Activated naive CD8-positive, alpha-beta T cell treated with anti-CD3 and anti-CD28 coated beads, Interleukin-2, amount 50 U/mL, for 24 hours (primary cell): ENCODE results near the gene HYLS1.

Experiments used
- ATAC-seq: fragments of 150-1000 bp; cut with Tn5 transposase; one replicate; pipeline ENCODE4 v1.10.0; 2021
- DNase-seq: peaks from one replicate; pipeline ENCODE4 v3.0.0; 2021
- H3K27ac Mint-ChIP-seq: one replicate; pipeline ENCODE4 v1.8.0; 2021; ENCODE audit warnings: mild to moderate bottlenecking, mixed read lengths
- H3K27me3 Mint-ChIP-seq: one replicate; pipeline ENCODE4 v1.8.0; 2021; ENCODE audit warnings: mixed read lengths
- H3K36me3 Mint-ChIP-seq: one replicate; pipeline ENCODE4 v1.8.0; 2021; ENCODE audit warnings: low read depth, mixed read lengths
- H3K4me1 Mint-ChIP-seq: one replicate; pipeline ENCODE4 v1.8.0; 2021; ENCODE audit warnings: mixed read lengths
- H3K4me3 Mint-ChIP-seq: one replicate; pipeline ENCODE4 v1.8.0; 2021; ENCODE audit warnings: mild to moderate bottlenecking, moderate library complexity, mixed read lengths
- H3K9me3 Mint-ChIP-seq: one replicate; pipeline ENCODE4 v1.8.0; 2021; ENCODE audit warnings: mixed read lengths

HYLS1 gene

GRCh38 chr11:125947419-125948277 is 60.2 kb downstream of the HYLS1 start:
- Mint-ChIP-seq H3K27ac (no peak overlapping the region), H3K4me3 (no peak overlapping the region), H3K9me3 (no peaks in the 10 kb centered on the region), H3K36me3 (no peaks in the 10 kb centered on the region), H3K4me1 (no peaks in the 10 kb centered on the region), H3K27me3 (no peaks in the 10 kb centered on the region)
- ATAC-seq, result no peak
- DNase-seq, result no peak

GRCh38 chr11:125948278-125949051 is 61.0 kb downstream of the HYLS1 start:
- no peaks in the 10 kb centered on the region for H3K4me1 Mint-ChIP-seq

GRCh38 chr11:125949271-125950177 is 62.1 kb downstream of the HYLS1 start:
- no peaks in the 10 kb centered on the region for H3K27me3 Mint-ChIP-seq
- DNase-seq (no peak), ATAC-seq (no peak)
- no peak overlapping the region for H3K27ac Mint-ChIP-seq
- no peak overlapping the region for H3K4me3 Mint-ChIP-seq
- H3K4me1 Mint-ChIP-seq, result no peaks in the 10 kb centered on the region
- no peaks in the 10 kb centered on the region for H3K9me3 Mint-ChIP-seq
- no peaks in the 10 kb centered on the region for H3K36me3 Mint-ChIP-seq

More at GRCh38 chr11:125948278-125949051, 61.0 kb downstream of the HYLS1 start:
- Mint-ChIP-seq H3K9me3 (no peaks in the 10 kb centered on the region), H3K27ac (no peak overlapping the region), H3K4me3 (no peak overlapping the region), H3K36me3 (no peaks in the 10 kb centered on the region), H3K27me3 (no peaks in the 10 kb centered on the region)
- ATAC-seq (no peak), DNase-seq (no peak)

- H3K36me3 Mint-ChIP-seq, result no peaks in the 10 kb centered on the region
- DNase-seq, result no peak
- no peaks in the 10 kb centered on the region for H3K27me3 Mint-ChIP-seq
- H3K9me3 Mint-ChIP-seq, result no peaks in the 10 kb centered on the region
- no peaks in the 10 kb centered on the region for H3K4me1 Mint-ChIP-seq
- H3K4me3 Mint-ChIP-seq, result no peak overlapping the region
- ATAC-seq, result no peak
- no peak overlapping the region for H3K27ac Mint-ChIP-seq
These were observed 62.7 kb downstream of the HYLS1 start for GRCh38 chr11:125950178-125950490.
